ENCODE results near the gene MYNN.

- TF ChIP-seq, protein P1, sequence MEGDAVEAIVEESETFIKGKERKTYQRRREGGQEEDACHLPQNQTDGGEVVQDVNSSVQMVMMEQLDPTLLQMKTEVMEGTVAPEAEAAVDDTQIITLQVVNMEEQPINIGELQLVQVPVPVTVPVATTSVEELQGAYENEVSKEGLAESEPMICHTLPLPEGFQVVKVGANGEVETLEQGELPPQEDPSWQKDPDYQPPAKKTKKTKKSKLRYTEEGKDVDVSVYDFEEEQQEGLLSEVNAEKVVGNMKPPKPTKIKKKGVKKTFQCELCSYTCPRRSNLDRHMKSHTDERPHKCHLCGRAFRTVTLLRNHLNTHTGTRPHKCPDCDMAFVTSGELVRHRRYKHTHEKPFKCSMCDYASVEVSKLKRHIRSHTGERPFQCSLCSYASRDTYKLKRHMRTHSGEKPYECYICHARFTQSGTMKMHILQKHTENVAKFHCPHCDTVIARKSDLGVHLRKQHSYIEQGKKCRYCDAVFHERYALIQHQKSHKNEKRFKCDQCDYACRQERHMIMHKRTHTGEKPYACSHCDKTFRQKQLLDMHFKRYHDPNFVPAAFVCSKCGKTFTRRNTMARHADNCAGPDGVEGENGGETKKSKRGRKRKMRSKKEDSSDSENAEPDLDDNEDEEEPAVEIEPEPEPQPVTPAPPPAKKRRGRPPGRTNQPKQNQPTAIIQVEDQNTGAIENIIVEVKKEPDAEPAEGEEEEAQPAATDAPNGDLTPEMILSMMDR (IDR thresholded peaks at IDR 0.05; ENCODE audit: low read depth, low read length, missing input control), result no peak
- no peak for TF ChIP-seq TAF1 (conservative IDR thresholded peaks at IDR 0.05)
- TF ChIP-seq FOXA1 (IDR thresholded peaks at IDR 0.05), result no peak
- no peak for TF ChIP-seq JUND (IDR thresholded peaks at IDR 0.05)
- no peak for TF ChIP-seq EGR1 (IDR thresholded peaks at IDR 0.05; ENCODE audit: low read depth in 2 of 2)
- TF ChIP-seq YY1 (IDR thresholded peaks at IDR 0.05), result no peak
- no peak for TF ChIP-seq MAX (IDR thresholded peaks at IDR 0.05)
- TF ChIP-seq GABPA (IDR thresholded peaks at IDR 0.05 in 1 of 2, conservative IDR thresholded peaks at IDR 0.05 in 1 of 2), result no peak
- TF ChIP-seq RAD21 (IDR thresholded peaks at IDR 0.05), result no peak
- TF ChIP-seq, protein P2, sequence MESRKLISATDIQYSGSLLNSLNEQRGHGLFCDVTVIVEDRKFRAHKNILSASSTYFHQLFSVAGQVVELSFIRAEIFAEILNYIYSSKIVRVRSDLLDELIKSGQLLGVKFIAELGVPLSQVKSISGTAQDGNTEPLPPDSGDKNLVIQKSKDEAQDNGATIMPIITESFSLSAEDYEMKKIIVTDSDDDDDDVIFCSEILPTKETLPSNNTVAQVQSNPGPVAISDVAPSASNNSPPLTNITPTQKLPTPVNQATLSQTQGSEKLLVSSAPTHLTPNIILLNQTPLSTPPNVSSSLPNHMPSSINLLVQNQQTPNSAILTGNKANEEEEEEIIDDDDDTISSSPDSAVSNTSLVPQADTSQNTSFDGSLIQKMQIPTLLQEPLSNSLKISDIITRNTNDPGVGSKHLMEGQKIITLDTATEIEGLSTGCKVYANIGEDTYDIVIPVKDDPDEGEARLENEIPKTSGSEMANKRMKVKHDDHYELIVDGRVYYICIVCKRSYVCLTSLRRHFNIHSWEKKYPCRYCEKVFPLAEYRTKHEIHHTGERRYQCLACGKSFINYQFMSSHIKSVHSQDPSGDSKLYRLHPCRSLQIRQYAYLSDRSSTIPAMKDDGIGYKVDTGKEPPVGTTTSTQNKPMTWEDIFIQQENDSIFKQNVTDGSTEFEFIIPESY (IDR thresholded peaks at IDR 0.05), result no peak
Observed at GRCh38 chr3:169818316-169818715, 45.1 kb downstream of the MYNN start.

All from liver (tissue), 3 donors.